HG02970 (cell line): ENCODE measurements around the gene FCGR2B.
"Not testable (repeated sequence)": the region's sequence is repeated elsewhere in the genome, so short reads cannot be mapped to it uniquely, and the experiment has no call there.

Experiments
- ATAC-seq: cut with Tn5 transposase; IDR thresholded peaks from one replicate; pipeline ENCODE4 v1.9.1; 2021; ENCODE audit warnings: mild to moderate bottlenecking, moderate library complexity, moderate number of reproducible peaks; ENCODE audit not compliant: unreplicated experiment, low FRiP score

Gene FCGR2B

DNA sequence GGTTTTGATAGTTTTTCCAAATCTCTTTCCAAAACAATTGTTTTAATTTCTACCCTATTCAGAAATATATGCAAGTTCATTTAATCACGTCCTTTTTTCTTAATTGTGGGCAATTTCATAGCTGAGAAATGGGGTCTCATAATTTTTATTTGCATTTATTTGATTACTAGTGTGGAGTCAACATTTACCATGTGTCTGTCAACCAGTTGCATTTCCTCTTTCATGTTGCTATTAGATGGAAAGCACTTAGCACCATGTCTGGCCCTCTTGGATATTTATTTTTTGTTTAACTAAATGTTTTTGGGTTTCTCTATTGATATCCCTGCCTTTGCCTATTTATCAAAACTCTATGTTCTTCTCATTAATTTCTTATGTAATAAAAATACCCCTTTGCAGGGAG lies 18.1 kb upstream of the FCGR2B start:
- not testable (repeated sequence) for ATAC-seq

DNA sequence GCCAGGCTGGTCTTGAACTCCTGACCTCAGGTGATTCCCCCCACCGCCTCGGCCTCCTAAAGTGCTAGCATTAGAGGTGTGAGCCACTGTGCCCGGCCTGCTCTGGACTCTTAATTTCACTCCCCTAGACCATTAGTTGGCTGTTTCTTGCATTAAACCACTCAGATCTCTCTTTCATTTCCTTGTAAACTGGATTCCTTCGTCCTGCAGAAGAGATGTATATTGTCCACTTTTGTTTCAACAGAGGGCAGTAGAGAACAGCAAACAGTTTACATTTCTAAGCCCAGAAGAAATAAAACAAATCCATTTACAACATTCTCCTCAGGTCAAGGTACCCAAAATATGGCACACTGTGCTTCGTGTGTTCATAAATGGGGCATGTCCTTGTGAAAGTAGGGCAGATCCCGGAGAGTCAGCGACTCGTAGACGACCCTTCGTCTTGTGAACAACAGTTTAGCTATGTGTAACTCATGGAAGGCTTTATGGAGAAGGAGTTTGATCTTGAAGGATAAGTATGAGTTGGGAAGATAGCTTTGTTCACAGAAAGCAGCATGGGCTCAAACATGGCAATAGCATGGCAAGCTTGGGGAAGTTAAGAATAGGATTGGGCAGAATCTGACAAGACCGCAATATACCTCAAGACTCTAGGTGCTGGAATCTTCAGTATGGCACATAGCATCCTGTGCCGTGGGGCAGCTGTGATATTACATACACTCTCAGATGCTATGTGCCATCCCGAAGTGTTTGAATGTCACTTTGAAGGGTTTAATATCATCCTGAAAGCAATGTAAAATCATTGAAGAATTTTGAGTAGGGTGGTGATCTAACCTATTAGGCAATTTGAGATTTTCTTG lies 15.2 kb upstream of the FCGR2B start:
- ATAC-seq = not testable (repeated sequence)

DNA sequence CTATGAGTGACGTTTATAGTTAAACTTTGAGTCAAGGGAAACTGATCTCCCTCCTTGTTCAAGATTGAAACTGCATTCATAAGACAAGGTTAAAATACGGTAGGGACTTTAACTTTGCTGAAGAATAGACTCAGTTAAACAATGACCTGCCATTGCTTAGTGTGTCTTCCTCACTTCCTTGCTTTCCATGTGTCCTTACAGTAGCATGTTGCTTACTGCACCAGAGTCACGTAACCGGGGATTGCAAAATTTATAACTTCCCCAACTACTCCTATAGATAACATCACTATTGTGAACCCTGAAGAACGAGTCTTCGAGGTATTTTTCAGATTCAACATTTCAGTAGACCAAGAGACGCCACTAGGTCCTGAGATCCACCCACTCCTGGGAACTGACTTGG lies 9.4 kb upstream of the FCGR2B start:
- ATAC-seq = not testable (repeated sequence)

DNA sequence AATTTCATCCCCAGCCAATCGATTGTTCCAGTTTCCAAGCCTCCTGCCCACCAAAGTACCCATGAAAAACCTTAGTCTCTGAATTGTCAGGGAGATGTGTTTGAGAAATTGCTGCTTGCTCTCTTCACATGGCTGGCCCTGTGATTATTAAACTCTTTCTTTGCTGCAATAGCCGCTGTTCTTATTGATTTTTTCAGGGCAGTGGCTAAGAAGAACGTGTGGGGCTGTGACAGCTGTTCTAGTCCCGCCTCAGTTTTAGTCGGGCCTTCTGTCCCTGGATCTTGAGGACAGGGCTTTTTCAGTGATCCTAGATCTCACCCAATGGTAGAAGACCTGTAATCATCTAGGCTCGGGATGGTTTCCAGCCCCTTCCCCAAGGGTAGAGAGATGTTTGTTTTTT lies 9.0 kb upstream of the FCGR2B start:
- not testable (repeated sequence) for ATAC-seq

DNA sequence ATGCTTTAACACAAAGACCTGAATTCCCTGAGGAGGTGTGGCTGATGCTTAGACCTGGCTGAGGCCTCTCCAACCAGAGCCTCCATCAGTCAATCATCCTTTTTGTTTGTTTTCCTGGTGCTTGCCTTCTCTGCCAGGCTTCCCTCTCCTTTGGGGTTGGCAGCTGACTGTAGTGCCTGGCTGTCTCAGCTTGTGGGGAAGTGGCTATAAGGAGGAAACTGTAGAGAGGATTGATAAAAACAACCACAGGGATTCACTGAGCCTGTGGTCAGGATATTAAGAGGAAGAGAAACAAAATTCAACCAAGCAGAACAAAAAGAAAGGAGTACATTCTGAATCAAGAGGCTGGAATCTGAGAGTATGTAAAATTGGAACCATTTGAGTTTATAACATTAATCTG lies 4.4 kb upstream of the FCGR2B start:
- not testable (repeated sequence) for ATAC-seq

DNA sequence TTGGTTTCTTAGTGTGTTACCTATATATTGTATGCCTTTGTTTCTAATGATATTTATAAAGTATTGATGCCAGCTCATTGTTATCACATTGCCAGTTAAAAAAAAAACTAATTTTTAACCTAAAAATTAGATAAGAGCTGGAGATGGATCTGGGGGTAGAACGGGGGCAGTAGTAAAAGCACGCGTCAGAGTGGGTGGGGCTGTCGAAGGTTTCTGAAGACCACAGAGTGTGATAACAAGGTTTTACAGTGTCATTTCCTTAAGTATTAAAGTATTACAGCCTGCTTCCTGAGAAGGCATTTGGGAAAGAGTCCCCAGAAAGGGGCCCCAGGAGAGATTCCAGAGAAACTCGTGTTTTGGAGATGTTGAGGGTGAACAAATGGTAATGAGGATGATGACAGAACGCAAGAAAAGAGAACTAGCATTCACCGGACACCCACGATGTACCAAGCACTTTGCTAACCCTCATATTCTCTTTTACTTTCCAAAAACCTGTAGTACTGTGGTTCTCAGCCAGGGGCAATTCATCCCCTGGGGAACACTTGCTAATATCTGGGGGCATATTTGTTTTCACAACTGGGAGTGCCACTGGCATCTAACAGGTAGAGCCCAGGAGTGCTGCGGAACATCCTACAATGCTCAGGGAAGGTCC lies 1.2 kb upstream of the FCGR2B start:
- not testable (repeated sequence) for ATAC-seq

DNA sequence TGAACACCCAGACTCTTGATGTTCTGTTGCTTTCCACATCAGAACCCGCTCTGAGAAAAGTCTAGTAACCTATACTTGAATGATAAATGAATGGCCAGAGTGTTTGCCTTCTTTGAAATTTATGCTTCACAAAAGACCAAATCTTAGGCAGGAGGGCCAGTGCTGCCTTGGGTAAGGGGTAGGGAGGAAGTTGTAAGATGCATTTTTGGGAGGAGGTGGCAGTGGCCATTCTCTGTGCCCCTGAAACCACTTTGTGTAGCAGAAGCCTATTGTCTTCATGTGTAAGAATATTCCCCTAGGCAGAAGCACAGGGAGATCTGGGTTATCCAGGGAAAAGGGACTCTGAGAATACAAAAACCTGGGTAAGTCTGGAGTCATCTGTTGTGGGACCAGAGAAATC lies 626 bp downstream of the FCGR2B start:
- not testable (repeated sequence) for ATAC-seq

DNA sequence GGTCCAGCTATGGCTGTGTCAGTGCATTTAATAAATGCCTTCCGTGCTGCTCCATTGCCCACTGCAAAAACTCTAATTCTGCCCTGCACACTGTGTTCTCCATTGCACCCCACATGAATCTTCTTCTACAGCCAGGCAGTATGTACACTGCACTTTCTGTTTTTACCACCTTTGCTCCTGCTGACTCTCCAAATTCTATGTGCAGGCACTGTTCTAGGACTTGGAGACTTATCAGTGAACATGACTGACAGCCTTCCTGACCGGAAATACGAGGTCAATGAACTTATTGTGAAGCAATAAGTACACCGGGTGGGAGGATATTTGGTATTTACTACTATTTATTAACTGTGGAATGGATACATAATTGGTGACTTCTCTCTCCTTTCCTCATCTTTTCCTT lies 1.7 kb downstream of the FCGR2B start:
- not testable (repeated sequence) for ATAC-seq

DNA sequence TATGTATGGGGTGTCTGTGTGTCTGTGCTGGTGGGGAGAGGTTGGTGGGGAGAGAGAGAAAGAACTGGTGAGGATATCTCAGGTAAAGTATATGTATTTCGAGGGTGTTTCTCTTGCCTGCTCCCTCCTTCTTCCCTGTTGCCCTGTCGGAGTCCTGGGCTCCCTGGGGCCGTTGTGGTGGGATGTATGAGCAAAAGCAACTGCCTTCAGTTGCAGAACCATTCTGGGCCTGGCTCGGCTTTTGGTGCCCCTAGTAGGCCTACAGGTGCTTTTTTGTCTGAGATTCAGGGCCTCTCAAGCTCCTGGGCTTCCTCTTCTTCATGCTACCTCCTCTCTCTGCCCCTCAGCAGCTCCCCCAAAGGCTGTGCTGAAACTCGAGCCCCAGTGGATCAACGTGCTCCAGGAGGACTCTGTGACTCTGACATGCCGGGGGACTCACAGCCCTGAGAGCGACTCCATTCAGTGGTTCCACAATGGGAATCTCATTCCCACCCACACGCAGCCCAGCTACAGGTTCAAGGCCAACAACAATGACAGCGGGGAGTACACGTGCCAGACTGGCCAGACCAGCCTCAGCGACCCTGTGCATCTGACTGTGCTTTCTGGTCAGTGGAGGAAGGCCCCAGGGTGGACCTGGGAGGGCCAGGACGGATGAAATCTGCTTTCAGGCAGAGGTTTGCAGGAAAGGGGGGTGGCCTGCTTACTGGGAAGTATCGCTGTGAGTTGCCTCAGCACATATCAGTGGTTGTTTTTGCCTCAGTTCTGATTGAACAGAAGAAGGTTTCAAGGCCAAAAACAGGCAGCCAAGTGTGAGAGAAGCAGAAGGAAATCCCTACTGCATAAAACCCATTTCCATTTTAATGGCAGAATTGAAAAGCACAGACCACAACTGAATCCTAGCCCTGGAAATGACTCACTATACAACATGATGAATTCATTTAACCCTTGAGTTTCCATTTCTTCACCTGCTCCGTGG lies 8.4 kb downstream of the FCGR2B start:
- not testable (repeated sequence) for ATAC-seq

DNA sequence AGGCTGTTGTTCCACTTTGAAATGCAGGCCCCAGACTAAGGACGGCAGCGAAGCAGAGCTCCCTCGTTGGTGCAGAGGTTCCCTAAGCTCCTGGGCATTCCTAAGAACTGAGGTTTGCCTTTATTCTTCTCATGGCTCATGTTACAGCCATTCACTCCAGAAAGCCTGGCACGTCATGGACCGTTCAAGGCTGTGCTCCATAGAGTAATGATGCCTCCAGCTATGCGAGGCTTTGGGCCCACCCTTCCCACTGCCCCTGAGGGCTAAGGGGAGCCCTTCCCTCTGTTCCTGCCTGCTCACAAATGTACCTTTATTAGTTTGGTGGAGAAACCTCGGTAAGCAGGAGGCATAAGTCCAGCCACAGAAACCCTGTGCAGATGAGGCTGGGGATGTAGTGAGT lies 10.5 kb downstream of the FCGR2B start:
- ATAC-seq = not testable (repeated sequence)

DNA sequence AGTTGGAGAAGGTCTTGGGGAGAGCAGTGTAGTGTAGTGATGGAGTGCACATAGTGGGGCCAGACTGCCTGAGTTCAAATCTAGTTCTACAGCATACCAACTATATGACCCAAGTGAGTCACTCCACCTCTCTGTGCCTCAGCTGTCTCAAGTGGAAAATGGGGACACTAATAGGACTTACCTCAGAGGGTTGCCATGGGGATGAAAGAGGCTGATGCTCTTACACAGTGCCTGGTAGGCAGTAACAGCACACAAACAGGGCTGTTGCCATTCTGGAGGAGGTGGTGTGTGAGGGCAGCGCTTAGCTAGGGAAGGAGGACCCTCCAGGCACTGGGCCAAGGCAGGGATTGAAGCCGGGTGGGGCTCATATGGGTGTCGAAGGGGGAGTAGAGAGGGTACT lies 11.5 kb downstream of the FCGR2B start:
- ATAC-seq = not testable (repeated sequence)

DNA sequence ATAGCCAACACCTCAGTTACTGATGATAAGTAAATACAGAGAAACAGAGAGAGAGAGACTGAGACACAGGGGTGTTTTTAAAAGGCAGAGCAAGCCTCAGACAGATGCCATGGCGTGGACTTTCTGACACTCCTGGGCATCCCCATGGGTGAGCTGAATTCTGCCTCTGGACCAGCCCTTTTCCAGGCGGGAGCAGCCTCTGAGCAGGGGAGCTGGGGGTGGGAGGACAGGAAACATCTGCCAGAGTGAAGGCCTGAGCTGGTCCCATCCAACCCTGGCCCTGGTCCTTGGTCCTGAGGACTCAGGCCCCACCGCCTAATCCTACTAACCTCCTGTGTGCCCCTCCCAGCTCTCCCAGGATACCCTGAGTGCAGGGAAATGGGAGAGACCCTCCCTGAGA lies 12.0 kb downstream of the FCGR2B start:
- not testable (repeated sequence) for ATAC-seq

DNA sequence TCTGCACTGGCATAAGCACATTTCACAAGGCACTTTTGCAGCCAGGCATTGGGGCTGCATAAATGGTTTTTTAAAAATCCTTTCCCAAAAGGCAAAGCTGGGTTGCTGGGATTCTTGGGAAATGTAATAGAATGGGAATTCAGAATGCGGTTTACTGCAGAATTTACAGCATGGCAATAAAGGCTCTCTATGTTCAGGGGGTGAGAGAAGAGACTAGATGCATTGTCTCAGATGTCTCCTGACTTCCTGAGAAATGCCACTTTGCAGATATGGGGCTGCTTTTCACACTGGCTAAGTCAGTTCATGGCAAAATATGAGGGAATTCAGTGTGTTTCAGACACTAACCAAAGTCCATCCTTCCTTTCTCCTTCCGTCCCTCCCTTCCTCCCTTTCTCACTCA lies 13.5 kb downstream of the FCGR2B start:
- no peak for ATAC-seq

DNA sequence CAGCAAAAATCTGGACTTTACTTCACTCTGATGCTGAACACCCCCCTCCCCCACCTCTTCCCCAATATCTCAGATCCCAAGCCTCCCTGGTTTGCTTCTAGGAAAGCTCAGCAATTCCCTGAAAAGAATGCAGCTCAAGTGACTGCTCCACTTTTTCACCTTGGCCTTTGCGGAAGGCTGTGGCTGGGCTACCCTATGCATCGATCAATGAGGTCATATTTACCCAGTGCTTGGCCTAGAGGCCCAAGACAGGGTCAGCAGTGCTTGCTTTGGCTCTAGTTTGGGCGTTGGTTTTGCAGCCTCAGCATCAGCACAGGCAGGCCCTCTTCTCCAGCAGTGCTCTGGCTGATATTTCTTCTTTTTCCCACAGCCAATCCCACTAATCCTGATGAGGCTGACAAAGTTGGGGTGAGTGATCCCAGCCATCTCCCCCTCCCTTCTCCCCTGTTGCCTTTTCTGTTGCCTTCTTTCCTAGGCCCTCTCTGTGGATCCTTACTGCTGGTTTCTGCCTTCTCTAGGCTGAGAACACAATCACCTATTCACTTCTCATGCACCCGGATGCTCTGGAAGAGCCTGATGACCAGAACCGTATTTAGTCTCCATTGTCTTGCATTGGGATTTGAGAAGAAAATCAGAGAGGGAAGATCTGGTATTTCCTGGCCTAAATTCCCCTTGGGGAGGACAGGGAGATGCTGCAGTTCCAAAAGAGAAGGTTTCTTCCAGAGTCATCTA lies 14.2 kb downstream of the FCGR2B start:
- ATAC-seq = no peak

DNA sequence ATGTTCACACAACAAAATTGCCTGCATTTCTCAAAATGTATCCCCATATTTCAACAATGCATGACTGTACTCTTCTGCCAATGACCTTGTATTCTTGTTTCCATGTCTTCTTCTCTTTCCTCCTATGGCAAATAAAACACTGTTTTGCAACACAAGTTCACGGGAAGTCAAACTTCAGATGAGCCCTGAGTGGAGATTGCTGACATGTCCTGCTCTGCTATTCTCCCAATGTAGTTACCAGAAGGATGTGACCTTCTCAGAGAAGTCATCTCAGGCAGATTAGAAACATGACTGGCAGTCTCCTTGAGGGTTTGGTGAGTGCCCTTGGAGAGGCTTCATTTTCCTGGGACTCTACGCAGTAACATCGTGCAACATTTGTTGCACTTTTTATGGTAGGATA lies 15.6 kb downstream of the FCGR2B start:
- no peak for ATAC-seq

DNA sequence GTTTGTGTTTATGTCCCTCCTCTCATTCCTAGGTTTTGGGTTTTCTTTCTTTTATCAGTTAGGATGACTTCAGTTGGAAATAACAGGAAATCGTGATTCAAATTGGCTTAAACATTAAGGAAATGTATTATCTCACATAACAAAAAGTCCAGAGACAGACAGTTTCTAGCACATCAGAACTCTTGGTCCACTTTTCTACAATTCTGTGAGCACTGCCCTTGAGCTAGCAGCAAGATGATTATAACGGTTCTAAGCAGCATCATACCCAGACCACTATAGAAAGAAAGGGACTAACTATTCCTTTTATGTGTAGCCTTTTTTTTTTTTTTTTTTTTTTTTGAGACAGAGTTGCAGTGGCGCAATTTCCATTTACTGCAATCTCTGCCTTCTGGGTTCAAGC lies 18.9 kb downstream of the FCGR2B start:
- no peak for ATAC-seq

DNA sequence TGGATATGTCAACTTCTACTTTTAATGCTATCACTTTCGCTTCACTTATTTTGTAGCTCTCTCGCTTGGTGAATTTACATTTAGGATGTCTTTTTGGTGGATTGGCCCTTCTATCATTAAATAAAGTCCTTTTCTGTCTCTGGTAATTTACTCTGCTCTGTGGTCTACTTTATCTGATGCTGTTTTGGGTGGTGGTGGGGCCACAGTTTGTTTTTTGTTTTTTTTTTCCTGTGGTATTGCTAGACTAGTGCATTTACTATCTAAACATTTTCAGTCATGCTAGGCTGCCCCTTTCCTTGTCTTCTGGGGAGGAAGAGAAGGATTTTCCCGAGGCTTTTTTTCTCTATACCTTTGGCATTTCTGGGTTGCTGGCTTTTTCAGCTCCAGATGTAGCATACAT lies 26.0 kb downstream of the FCGR2B start:
- no peak for ATAC-seq

DNA sequence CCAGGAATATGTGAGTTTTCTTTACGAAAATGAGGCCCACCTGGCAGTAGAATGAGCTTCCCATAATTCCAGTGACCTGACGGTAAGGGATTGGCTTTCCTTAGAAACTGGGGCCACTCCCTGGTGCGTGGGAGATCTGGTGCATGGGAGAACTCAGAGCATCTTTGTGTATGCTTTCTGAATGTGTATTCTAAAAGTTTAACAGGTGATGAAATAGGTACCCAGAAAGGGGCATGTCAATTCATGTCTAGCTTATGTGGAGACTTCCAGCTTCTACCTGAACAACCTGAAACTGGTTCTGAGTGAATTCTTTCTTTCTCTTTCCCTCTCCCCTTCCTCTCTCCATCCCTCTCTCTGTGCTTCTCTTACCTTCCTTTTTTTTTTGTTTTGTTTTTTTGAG lies 28.9 kb downstream of the FCGR2B start:
- no peak for ATAC-seq

DNA sequence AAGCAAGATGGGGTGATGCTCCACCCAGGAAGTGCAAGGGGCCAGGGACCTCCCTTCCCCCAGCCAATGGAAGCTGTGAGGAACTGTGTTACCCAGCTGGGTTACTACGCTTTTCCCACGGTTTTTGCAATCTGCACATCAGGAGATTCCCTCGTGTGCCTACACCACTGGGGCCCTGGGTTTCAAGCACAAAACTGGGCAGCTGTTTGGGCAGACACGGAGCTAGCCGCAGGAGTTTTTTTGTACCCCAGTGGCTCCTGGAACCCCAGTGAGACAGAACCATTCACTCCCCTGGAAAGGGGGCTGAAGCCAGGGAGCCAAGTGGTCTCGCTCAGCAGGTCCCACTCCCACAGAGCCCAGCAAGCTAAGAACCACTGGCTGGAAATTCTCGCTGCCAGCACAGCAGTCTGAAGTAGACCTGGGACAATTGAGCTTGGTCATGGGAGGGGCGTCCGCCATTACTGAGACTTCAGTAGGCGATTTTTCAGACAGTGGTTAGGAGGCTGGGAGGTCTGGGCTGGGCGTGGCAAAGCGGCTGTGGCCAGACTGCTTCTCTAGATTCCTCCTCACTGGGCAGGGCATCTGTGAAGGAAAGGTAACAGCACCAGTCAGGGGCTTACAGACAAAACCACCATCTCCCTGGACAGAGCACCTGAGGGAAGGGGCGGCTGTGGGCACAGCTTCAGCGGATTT lies 30.2 kb downstream of the FCGR2B start:
- not testable (repeated sequence) for ATAC-seq
